ENCODE results near the gene ATG16L2. TPM values are rescaled to one million over a fixed set of nuclear protein-coding genes. Genes with fewer than 3 reads are reported as not detected.

The ATG16L2 gene
- total and polyA plus RNA-seq, 2 donors (not counting 3 experiments of a cell fraction or from before 2014, with no cell fraction given): 26.5 to 30.5 TPM

GRCh38 chr11:72840780-72841179 is 26.6 kb downstream of the ATG16L2 start:
- no peak overlapping the region for H2AFZ ChIP-seq (ENCODE audit: low read depth, low read length)
- H3K4me3 ChIP-seq (replicated peaks in 1 of 3; ENCODE audit: insufficient read depth in 1 of 3, low read depth in 1 of 3, low read length in 3 of 3): no peak overlapping the region
- intact Hi-C loops (cut with micrococcal nuclease): no loop called here
- no peak for TF ChIP-seq FOS (IDR thresholded peaks at IDR 0.05; ENCODE audit: borderline replicate concordance, insufficient read depth, low read length)
- TF ChIP-seq POLR2A (IDR thresholded peaks at IDR 0.05; ENCODE audit: low read depth, low read length): no peak
- TF ChIP-seq, protein P1, sequence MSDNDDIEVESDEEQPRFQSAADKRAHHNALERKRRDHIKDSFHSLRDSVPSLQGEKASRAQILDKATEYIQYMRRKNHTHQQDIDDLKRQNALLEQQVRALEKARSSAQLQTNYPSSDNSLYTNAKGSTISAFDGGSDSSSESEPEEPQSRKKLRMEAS (IDR thresholded peaks at IDR 0.05; ENCODE audit: insufficient read depth, insufficient read length): no peak
- no peak for TF ChIP-seq MYC (IDR thresholded peaks at IDR 0.05; ENCODE audit: low read depth, low read length)
- TF ChIP-seq JUN (IDR thresholded peaks at IDR 0.05; ENCODE audit: borderline replicate concordance, insufficient read depth, insufficient read length, low read depth): no peak
- no peak for TF ChIP-seq POLR2AphosphoS5 (IDR thresholded peaks at IDR 0.05; ENCODE audit: insufficient read depth, low read depth, low read length)
- TF ChIP-seq, protein P2, sequence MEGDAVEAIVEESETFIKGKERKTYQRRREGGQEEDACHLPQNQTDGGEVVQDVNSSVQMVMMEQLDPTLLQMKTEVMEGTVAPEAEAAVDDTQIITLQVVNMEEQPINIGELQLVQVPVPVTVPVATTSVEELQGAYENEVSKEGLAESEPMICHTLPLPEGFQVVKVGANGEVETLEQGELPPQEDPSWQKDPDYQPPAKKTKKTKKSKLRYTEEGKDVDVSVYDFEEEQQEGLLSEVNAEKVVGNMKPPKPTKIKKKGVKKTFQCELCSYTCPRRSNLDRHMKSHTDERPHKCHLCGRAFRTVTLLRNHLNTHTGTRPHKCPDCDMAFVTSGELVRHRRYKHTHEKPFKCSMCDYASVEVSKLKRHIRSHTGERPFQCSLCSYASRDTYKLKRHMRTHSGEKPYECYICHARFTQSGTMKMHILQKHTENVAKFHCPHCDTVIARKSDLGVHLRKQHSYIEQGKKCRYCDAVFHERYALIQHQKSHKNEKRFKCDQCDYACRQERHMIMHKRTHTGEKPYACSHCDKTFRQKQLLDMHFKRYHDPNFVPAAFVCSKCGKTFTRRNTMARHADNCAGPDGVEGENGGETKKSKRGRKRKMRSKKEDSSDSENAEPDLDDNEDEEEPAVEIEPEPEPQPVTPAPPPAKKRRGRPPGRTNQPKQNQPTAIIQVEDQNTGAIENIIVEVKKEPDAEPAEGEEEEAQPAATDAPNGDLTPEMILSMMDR (IDR thresholded peaks at IDR 0.05; ENCODE audit: extremely low read depth in 1 of 2, insufficient read depth in 1 of 2, low read depth in 1 of 2, low read length in 2 of 2): no peak
- TF ChIP-seq EZH2 (IDR thresholded peaks at IDR 0.05; ENCODE audit: borderline replicate concordance, low read depth, low read length, severe bottlenecking): no peak
- no peak for TF ChIP-seq GATA2 (IDR thresholded peaks at IDR 0.05; ENCODE audit: insufficient read depth, insufficient read length, low read depth, low read length)
- no peaks in the 10 kb centered on the region for H3K9me3 ChIP-seq (replicated peaks; ENCODE audit: control insufficient read depth, insufficient read depth, low read length)
- CTCF ChIA-PET: interaction anchor here (0.7 to 2.2 kb wide), 11 partner anchors 9 to 566 kb away, joined by 3 to 19 read pairs (median 5); no protein-coding TSS in a partner anchor
- H3K27ac ChIP-seq (ENCODE audit: insufficient read depth, low read depth, low read length): no peak overlapping the region
- no peaks in the 10 kb centered on the region for H3K27me3 ChIP-seq (ENCODE audit: control insufficient read depth in 2 of 2, insufficient read depth in 2 of 2, low read length in 2 of 2)
- no peak for FAIRE-seq
- no TSS peak for BruUV-seq (replicated peaks)
- peaks cover 6 to 29% of the 10 kb centered on the region in 2 experiments for H3K36me3 ChIP-seq (ENCODE audit: control insufficient read depth in 2 of 2, extremely low read depth in 1 of 2, insufficient read depth in 2 of 2, low read length in 2 of 2)
- DNase-seq (ENCODE audit: low read depth, low spot score): no peak
- H4K20me1 ChIP-seq (replicated peaks; ENCODE audit: control insufficient read depth, extremely low read depth, insufficient read depth, low read length): no peaks in the 10 kb centered on the region
- H3K4me2 ChIP-seq (ENCODE audit: insufficient read depth, low read length): no peak overlapping the region
- POLR2A ChIA-PET: no interaction called here
- no peaks in the 10 kb centered on the region for H3K9me1 ChIP-seq (replicated peaks; ENCODE audit: control insufficient read depth, extremely low read depth, insufficient read depth, low read length)
- no peaks in the 10 kb centered on the region for H3K79me2 ChIP-seq (ENCODE audit: control insufficient read depth, insufficient read depth, low read length)
- H3K9ac ChIP-seq (replicated peaks; ENCODE audit: extremely low read depth, insufficient read depth, low read length): no peak overlapping the region
- dilution Hi-C loops (cut with MboI; ENCODE audit: extremely low pct_ligation_motif_present, low sequenced_read_pairs): no loop called here
- H3K4me1 ChIP-seq (ENCODE audit: control insufficient read depth, extremely low read depth, insufficient read depth, low read length): peaks cover 11% of the 10 kb centered on the region

Measured in endothelial cell of umbilical vein (primary cell).